HepG2 (cell line): Measurements from ENCODE around the gene ATAD2B.

Experiments used
- DZIP1 ChIP-seq: sonication (generic); formaldehyde crosslinking; IDR thresholded peaks from 2 replicates; pipeline ENCODE4 v1.5.0; 2020; ENCODE audit warnings: mild to moderate bottlenecking, missing genetic modification reagents
- FOSL1 ChIP-seq: sonication (generic); formaldehyde crosslinking; IDR thresholded peaks from 2 replicates; pipeline ENCODE4 v1.9.0; 2021; ENCODE audit warnings: missing genetic modification reagents, borderline replicate concordance
- HNRNPLL ChIP-seq: fragments of 200-400 bp; formaldehyde crosslinking; IDR thresholded peaks from 2 replicates; pipeline ENCODE4 v1.6.1; 2017; ENCODE audit warnings: mild to moderate bottlenecking, low read depth, low read length; ENCODE audit not compliant: poor library complexity, severe bottlenecking
- RFX1 ChIP-seq: fragments of 450-650 bp; IDR thresholded peaks from 2 replicates; pipeline ENCODE4 v1.6.1; 2017
- U2AF1 ChIP-seq: fragments of 200-400 bp; formaldehyde crosslinking; optimal IDR thresholded peaks from 2 replicates; pipeline ENCODE3; 2017; ENCODE audit warnings: mild to moderate bottlenecking, low read depth, low read length
- ZNF441 ChIP-seq: sonication (generic); formaldehyde crosslinking; IDR thresholded peaks from 2 replicates; pipeline ENCODE4 v1.7.0; 2021; ENCODE audit warnings: missing genetic modification reagents, borderline replicate concordance
- TF ChIP-seq, protein P1 (sequence below): sonication (generic); formaldehyde crosslinking; IDR thresholded peaks from 2 replicates; pipeline ENCODE4 v1.8.1; 2023; ENCODE audit warnings: missing genetic modification reagents, inconsistent platforms, borderline replicate concordance
- TF ChIP-seq, protein P2 (sequence below): sonication (generic); formaldehyde crosslinking; IDR thresholded peaks from 2 replicates; pipeline ENCODE4 v1.5.0; 2020; ENCODE audit warnings: mild to moderate bottlenecking, missing genetic modification reagents, moderate library complexity

- no peak for TF ChIP-seq U2AF1
- TF ChIP-seq ZNF441 (CRISPR knock-in tag) = no peak
- no peak for TF ChIP-seq FOSL1 (CRISPR knock-in tag)
- TF ChIP-seq, protein P1, sequence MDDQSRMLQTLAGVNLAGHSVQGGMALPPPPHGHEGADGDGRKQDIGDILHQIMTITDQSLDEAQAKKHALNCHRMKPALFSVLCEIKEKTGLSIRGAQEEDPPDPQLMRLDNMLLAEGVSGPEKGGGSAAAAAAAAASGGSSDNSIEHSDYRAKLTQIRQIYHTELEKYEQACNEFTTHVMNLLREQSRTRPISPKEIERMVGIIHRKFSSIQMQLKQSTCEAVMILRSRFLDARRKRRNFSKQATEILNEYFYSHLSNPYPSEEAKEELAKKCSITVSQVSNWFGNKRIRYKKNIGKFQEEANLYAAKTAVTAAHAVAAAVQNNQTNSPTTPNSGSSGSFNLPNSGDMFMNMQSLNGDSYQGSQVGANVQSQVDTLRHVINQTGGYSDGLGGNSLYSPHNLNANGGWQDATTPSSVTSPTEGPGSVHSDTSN (CRISPR knock-in tag) = no peak
- TF ChIP-seq DZIP1 = no peak
- TF ChIP-seq RFX1 = no peak
- TF ChIP-seq, protein P2, sequence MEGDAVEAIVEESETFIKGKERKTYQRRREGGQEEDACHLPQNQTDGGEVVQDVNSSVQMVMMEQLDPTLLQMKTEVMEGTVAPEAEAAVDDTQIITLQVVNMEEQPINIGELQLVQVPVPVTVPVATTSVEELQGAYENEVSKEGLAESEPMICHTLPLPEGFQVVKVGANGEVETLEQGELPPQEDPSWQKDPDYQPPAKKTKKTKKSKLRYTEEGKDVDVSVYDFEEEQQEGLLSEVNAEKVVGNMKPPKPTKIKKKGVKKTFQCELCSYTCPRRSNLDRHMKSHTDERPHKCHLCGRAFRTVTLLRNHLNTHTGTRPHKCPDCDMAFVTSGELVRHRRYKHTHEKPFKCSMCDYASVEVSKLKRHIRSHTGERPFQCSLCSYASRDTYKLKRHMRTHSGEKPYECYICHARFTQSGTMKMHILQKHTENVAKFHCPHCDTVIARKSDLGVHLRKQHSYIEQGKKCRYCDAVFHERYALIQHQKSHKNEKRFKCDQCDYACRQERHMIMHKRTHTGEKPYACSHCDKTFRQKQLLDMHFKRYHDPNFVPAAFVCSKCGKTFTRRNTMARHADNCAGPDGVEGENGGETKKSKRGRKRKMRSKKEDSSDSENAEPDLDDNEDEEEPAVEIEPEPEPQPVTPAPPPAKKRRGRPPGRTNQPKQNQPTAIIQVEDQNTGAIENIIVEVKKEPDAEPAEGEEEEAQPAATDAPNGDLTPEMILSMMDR (CRISPR knock-in tag) = no peak
- no peak for TF ChIP-seq HNRNPLL
These were observed 125.5 kb downstream of the ATAD2B start for GRCh38 chr2:23801396-23801795.
